Measurements from ENCODE around the gene CLN6. TPM values are rescaled to one million over a fixed set of nuclear protein-coding genes. Genes with fewer than 3 reads are reported as not detected.

The CLN6 gene
- total RNA-seq, 1 donor from 2014 or later, result 24.4 TPM

DNA sequence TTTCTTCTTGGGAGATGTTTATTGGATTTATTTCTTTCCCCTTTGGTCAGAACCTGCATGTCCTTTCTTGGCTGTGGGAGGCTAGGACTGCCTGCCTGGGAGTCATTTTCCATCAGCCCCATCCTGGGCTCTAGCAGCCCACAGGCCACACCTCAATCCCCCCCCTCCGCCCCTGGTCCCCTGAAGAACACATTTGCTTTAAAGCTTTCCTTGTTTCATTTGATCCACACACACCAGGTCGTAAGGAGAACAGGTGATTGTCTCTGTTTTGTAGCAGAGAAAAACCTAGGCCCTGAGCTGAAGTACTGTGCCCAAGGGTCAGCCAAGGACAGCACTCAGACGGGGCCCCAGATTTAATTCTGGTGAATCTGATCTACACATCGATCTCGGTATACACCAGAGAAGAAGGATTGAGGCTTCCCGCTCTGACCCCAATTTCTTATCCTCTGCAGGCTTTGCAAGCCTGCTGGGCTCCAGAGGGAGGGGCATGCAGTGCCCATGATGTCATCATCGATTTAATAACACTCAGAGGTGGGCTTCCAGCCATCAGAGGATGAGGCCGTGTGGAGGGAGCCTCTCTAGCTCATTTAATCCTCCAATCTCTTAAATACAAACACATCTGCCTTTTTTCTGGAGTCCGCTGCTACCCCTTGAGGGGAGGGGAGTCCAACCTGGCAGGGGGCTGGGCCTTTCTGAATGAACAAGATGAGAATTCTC is 1.7 kb upstream of the CLN6 start:
- Mint-ChIP-seq H3K36me3 (peaks cover 3% of the 10 kb centered on the region), H3K4me1 (peaks cover 62% of the 10 kb centered on the region), H3K4me3 (peak overlapping the region; percentile 81), H3K9me3 (no peaks in the 10 kb centered on the region), H3K27ac (peak overlapping the region; percentile 61), H3K27me3 (ENCODE audit: insufficient read depth, low read depth) (peaks cover 14% of the 10 kb centered on the region)
- peak; percentile 54 for DNase-seq (ENCODE audit: low spot score)
- no peaks in the 10 kb centered on the region for H3K9me3 ChIP-seq (ENCODE audit: low read depth)
- TF ChIP-seq EZH2phosphoT487 (IDR thresholded peaks at IDR 0.05) (no peak), EZH2 (IDR thresholded peaks at IDR 0.05) (no peak), CTCF (IDR thresholded peaks at IDR 0.05) (peak; percentile 5)
- H3K4me2 ChIP-seq, result peak overlapping the region; percentile 59
- no peak overlapping the region for H3K27ac ChIP-seq
- H3F3A ChIP-seq (ENCODE audit: low read depth), result peaks cover 18% of the 10 kb centered on the region
- no peaks in the 10 kb centered on the region for H3K36me3 ChIP-seq
- H3K9ac ChIP-seq, result no peak overlapping the region
- no peak overlapping the region for H3K4me3 ChIP-seq
- H3K27me3 ChIP-seq, result no peaks in the 10 kb centered on the region
- H3K79me2 ChIP-seq (ENCODE audit: low read depth), result peaks cover 29% of the 10 kb centered on the region
- peaks cover 38% of the 10 kb centered on the region for H3K4me1 ChIP-seq
- H2AFZ ChIP-seq (replicated peaks), result no peak overlapping the region
- H4K20me1 ChIP-seq (ENCODE audit: low read depth), result peaks cover 23% of the 10 kb centered on the region

DNA sequence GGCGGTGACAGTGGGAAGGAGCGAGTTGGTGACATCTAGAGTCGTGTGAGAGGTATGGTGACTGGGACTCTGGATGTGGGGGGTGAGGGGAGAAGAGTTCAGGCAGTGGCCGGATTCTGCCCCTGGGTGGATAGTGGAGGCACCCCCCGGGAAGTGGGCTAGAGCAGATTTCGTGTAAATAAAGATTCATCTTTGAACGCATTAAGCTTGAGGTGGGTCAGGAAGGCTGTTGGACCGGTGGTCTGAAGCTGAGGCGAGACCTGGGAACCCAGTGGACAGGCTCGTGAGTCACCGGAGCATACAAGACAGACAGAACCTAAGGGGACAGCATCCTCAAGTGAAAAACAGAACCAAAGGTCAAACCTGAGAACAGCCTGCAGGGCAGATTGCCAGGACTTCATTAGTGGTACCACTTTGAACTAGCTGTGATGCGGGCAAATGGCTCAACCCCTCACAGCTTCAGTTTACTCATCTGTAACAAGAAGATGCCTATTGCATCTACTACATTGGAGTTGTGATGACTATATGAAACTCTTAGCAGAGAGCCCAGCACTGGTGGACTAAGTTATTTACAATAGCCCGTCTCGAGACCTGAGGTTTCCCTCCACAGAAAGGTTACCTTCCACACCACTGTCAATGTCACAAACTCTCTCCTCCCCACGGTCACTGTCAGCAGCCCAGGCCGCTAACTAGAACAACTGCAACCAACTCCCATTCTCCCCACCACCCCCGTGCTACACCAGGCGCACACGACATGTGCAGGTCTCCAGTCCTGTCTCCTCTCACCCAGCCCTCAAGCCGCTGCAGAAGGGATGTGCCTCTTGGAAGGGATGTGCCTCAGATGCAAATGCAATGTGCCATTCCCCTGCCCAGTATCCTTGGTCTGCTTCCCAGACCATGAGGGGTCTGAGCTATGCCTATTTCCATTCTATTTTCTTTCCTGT is 901 bp upstream of the CLN6 start:
- H3K79me2 ChIP-seq (ENCODE audit: low read depth), result peaks cover 38% of the 10 kb centered on the region
- no peak for TF ChIP-seq EZH2phosphoT487 (IDR thresholded peaks at IDR 0.05)
- no peak for TF ChIP-seq EZH2 (IDR thresholded peaks at IDR 0.05)
- no peak for TF ChIP-seq CTCF (IDR thresholded peaks at IDR 0.05)
- peaks cover 18% of the 10 kb centered on the region for H3F3A ChIP-seq (ENCODE audit: low read depth)
- H3K9me3 ChIP-seq (ENCODE audit: low read depth), result no peaks in the 10 kb centered on the region
- Mint-ChIP-seq H3K27ac (peak overlapping the region; percentile 88), H3K4me3 (peak overlapping the region; percentile 96), H3K4me1 (peaks cover 62% of the 10 kb centered on the region), H3K9me3 (no peaks in the 10 kb centered on the region), H3K36me3 (peaks cover 3% of the 10 kb centered on the region), H3K27me3 (ENCODE audit: insufficient read depth, low read depth) (peaks cover 14% of the 10 kb centered on the region)
- H3K36me3 ChIP-seq, result no peaks in the 10 kb centered on the region
- H3K9ac ChIP-seq, result no peak overlapping the region
- peak overlapping the region; percentile 53 for H2AFZ ChIP-seq (replicated peaks)
- no peaks in the 10 kb centered on the region for H3K27me3 ChIP-seq
- DNase-seq (ENCODE audit: low spot score), result no peak
- peaks cover 23% of the 10 kb centered on the region for H4K20me1 ChIP-seq (ENCODE audit: low read depth)
- H3K27ac ChIP-seq, result no peak overlapping the region
- peak overlapping the region; percentile 83 for H3K4me2 ChIP-seq
- peak overlapping the region; percentile 77 for H3K4me3 ChIP-seq
- peaks cover 38% of the 10 kb centered on the region for H3K4me1 ChIP-seq

DNA sequence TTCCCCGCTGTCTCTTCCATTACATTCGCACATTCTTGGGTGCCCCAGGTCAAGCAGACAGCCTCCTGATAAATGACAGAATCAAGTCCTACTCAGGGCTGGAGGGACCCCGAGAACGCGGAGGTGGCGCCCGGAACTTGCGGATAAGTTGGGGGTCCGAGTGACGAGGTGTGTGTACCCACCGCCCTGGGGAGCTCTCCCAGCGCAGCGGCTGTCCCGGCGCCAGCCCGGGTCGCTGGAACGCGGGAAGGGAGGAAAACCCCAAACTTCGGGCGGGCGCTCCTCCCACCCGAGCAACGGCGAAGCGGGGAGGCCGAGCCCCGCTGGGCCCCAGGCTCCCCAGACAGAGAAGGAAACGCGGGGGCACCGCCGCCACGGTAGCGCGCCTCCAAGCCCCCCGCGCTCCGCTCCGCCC is 550 bp downstream of the CLN6 start:
- TF ChIP-seq CTCF (IDR thresholded peaks at IDR 0.05) (no peak), EZH2 (IDR thresholded peaks at IDR 0.05) (no peak), EZH2phosphoT487 (IDR thresholded peaks at IDR 0.05) (peak; percentile 47)
- Mint-ChIP-seq H3K27me3 (ENCODE audit: insufficient read depth, low read depth) (peaks cover 14% of the 10 kb centered on the region), H3K27ac (no peak overlapping the region), H3K36me3 (peaks cover 4% of the 10 kb centered on the region), H3K4me3 (peak overlapping the region; percentile 90), H3K9me3 (no peaks in the 10 kb centered on the region), H3K4me1 (peaks cover 61% of the 10 kb centered on the region)
- H3K36me3 ChIP-seq, result no peaks in the 10 kb centered on the region
- peaks cover 18% of the 10 kb centered on the region for H3F3A ChIP-seq (ENCODE audit: low read depth)
- H3K4me1 ChIP-seq, result peaks cover 37% of the 10 kb centered on the region
- H2AFZ ChIP-seq (replicated peaks), result peak overlapping the region; percentile 91
- H3K4me2 ChIP-seq, result peak overlapping the region; percentile 83
- no peak for DNase-seq (ENCODE audit: low spot score)
- H3K79me2 ChIP-seq (ENCODE audit: low read depth), result peaks cover 52% of the 10 kb centered on the region
- peak overlapping the region; percentile 77 for H3K4me3 ChIP-seq
- H3K27ac ChIP-seq, result peak overlapping the region; percentile 89
- H3K9ac ChIP-seq, result peak overlapping the region; percentile 85
- no peaks in the 10 kb centered on the region for H3K9me3 ChIP-seq (ENCODE audit: low read depth)
- peaks cover 23% of the 10 kb centered on the region for H4K20me1 ChIP-seq (ENCODE audit: low read depth)
- no peaks in the 10 kb centered on the region for H3K27me3 ChIP-seq
